Suppressor macrophage treated with lipopolysaccharide for 4 hours (primary cell): ENCODE results near the gene EMD.

Experiments
- DNase-seq: peaks from one replicate; pipeline ENCODE4 v3.0.0-alpha.2; 2020

Gene EMD

GRCh38 chrX:154355776-154356140, 23.3 kb upstream of the EMD start:
- no peak for DNase-seq

GRCh38 chrX:154356596-154356995, 22.5 kb upstream of the EMD start:
- DNase-seq: no peak

- no peak for DNase-seq
Measured at GRCh38 chrX:154357205-154357604, 21.9 kb upstream of the EMD start.

- no peak for DNase-seq
Measured at GRCh38 chrX:154358011-154358410, 21.1 kb upstream of the EMD start.

GRCh38 chrX:154358829-154359228, 20.3 kb upstream of the EMD start:
- no peak for DNase-seq

- DNase-seq: no peak
Measured at GRCh38 chrX:154359362-154360154, 19.5 kb upstream of the EMD start.

GRCh38 chrX:154360155-154360713, 18.9 kb upstream of the EMD start:
- no peak for DNase-seq

- no peak for DNase-seq
Measured at GRCh38 chrX:154362085-154362742, 16.9 kb upstream of the EMD start.

- no peak for DNase-seq
Measured at GRCh38 chrX:154363706-154364439, 15.2 kb upstream of the EMD start.

- no peak for DNase-seq
Measured at GRCh38 chrX:154365052-154365600, 14.0 kb upstream of the EMD start.

- DNase-seq: no peak
Measured at GRCh38 chrX:154365997-154366665, 13.0 kb upstream of the EMD start.

GRCh38 chrX:154366666-154367055, 12.4 kb upstream of the EMD start:
- no peak for DNase-seq

GRCh38 chrX:154367474-154368308, 11.4 kb upstream of the EMD start:
- no peak for DNase-seq

GRCh38 chrX:154368630-154369448, 10.3 kb upstream of the EMD start:
- DNase-seq: peak; percentile 98

- DNase-seq: peak; percentile 71
Measured at GRCh38 chrX:154369449-154370299, 9.4 kb upstream of the EMD start.

- no peak for DNase-seq
Measured at GRCh38 chrX:154370300-154371016, 8.6 kb upstream of the EMD start.

- DNase-seq: peak; percentile 95
Measured at GRCh38 chrX:154371017-154371788, 7.9 kb upstream of the EMD start.

GRCh38 chrX:154371789-154372300, 7.2 kb upstream of the EMD start:
- no peak for DNase-seq
